Endodermal cell (in vitro differentiated cells): Measurements from ENCODE around the gene GALNT1. TPM values are rescaled to one million over a fixed set of nuclear protein-coding genes. Genes with fewer than 3 reads are reported as not detected.
A peak's percentile ranks its signal among the peaks of the same experiment; 100 is the strongest.

Experiments
- DNase-seq: peaks from one replicate; pipeline ENCODE4 v3.0.0-alpha.2; 2017
- H3K27ac ChIP-seq: 2 replicates; pipeline ENCODE4 v1.5.1; 2013; ENCODE audit warnings: mild to moderate bottlenecking, low read depth, low read length, moderate library complexity
- H3K27me3 ChIP-seq: 2 replicates; pipeline ENCODE4 v1.6.1; 2013; ENCODE audit warnings: mild to moderate bottlenecking, low read length, moderate library complexity; ENCODE audit not compliant: insufficient read depth, control insufficient read depth, poor library complexity, severe bottlenecking
- H3K36me3 ChIP-seq: 2 replicates; pipeline ENCODE4 v1.7.0; 2013; ENCODE audit warnings: mild to moderate bottlenecking, low read length, moderate library complexity; ENCODE audit not compliant: control insufficient read depth, insufficient read depth
- H3K4me1 ChIP-seq: one replicate; pipeline ENCODE4 v1.7.0; 2013; ENCODE audit warnings: low read length; ENCODE audit not compliant: control insufficient read depth, insufficient read depth
- H3K4me3 ChIP-seq: 2 replicates; pipeline ENCODE4 v1.5.1; 2013; ENCODE audit warnings: mild to moderate bottlenecking, low read length, moderate library complexity
- H3K9ac ChIP-seq: 2 replicates; pipeline ENCODE4 v1.6.1; 2013; ENCODE audit warnings: mild to moderate bottlenecking, low read length, moderate library complexity; ENCODE audit not compliant: poor library complexity, severe bottlenecking; ENCODE audit errors: extremely low read depth
- H3K9me3 ChIP-seq: 2 replicates; pipeline ENCODE4 v1.6.1; 2013; ENCODE audit warnings: mild to moderate bottlenecking, low read length, moderate library complexity; ENCODE audit not compliant: control insufficient read depth
- H3K27ac Mint-ChIP-seq: 2 replicates; pipeline ENCODE4 v1.8.0; 2020; ENCODE audit warnings: mixed read lengths
- H3K27me3 Mint-ChIP-seq: 2 replicates; pipeline ENCODE4 v1.8.0; 2021; ENCODE audit warnings: mild to moderate bottlenecking, mixed read lengths; ENCODE audit not compliant: insufficient read depth
- H3K36me3 Mint-ChIP-seq: 2 replicates; pipeline ENCODE4 v1.8.0; 2020; ENCODE audit warnings: low read depth, mixed read lengths
- H3K4me1 Mint-ChIP-seq: 2 replicates; pipeline ENCODE4 v1.8.0; 2020; ENCODE audit warnings: mixed read lengths
- H3K4me3 Mint-ChIP-seq: 2 replicates; pipeline ENCODE4 v1.8.0; 2020; ENCODE audit warnings: mild to moderate bottlenecking, moderate library complexity, mixed read lengths
- H3K9me3 Mint-ChIP-seq: 2 replicates; pipeline ENCODE4 v1.8.0; 2020; ENCODE audit warnings: mild to moderate bottlenecking, mixed read lengths
- CTCF ChIP-seq: fragments of 200-600 bp; sonication (generic); conservative IDR thresholded peaks from 2 replicates; pipeline ENCODE4 v1.5.0; 2021; ENCODE audit warnings: antibody characterized with exemption, mild to moderate bottlenecking
- WGBS, 2 experiments: methylation state at CpG; one replicate each; pipeline versions ENCODE4 v1.1.5 to v1.1.7; 2013; ENCODE audit warnings: missing lambda C conversion rate in 2 of 2, mixed read lengths in 1 of 2; ENCODE audit not compliant: insufficient coverage in 1 of 2, insufficient read length in 1 of 2; 5-methylcytosine and 5-hydroxymethylcytosine counted together
- long read RNA-seq, 4 experiments: library from polyadenylated mRNA in 2 of 4; library from RNA in 1 of 4; library from capped mRNA in 1 of 4; stranded (forward) in 3 of 4; unstranded in 1 of 4; transcript quantifications; one replicate each; pipeline ENCODE4 v2.0.0, GENCODE V29; 2020 to 2021; ENCODE audit warnings: inconsistent platforms in 1 of 4
- polyA plus RNA-seq, 2 experiments: library from polyadenylated mRNA; stranded (reverse); fragments of 50-300 nt; gene quantifications; one replicate each; pipeline ENCODE4 v1.2.3, GENCODE V29; 2013
- total RNA-seq, 2 donors: library from RNA; stranded (reverse); fragmentation: NEBNext Ultra II Directional in 1 of 2; extraction: Animal tissue kit (Norgen Biotek cat#: 25700) in 1 of 2; gene quantifications; 2 replicates in 1 of 2; 3 replicates in 1 of 2; pipeline ENCODE4 v1.2.1, GENCODE V29; 2021

The GALNT1 gene
- 100 to 1,000 TPM in 1 of 2 donors, 10 to 100 TPM in 1; 82.5 to 102 TPM for total RNA-seq
- 62.3 TPM for polyA plus RNA-seq (2013, experiment 1 of 2)
- 59.3 TPM for polyA plus RNA-seq (2013, experiment 2 of 2)
- long read RNA-seq, experiment 1, transcript GALNT1-201 (11 exons, 3,847 nt): major isoform, 5 of 36 reads
- long read RNA-seq, experiment 1, partial matches to known transcripts: 5 of 36 reads
- long read RNA-seq, experiment 1, other reads (novel, unspliced or antisense): 26 of 36 reads
- long read RNA-seq, experiment 2, transcript GALNT1-201 (11 exons, 3,847 nt): major isoform, 6 of 202 reads
- long read RNA-seq, experiment 2, partial matches to known transcripts: 18 of 202 reads
- long read RNA-seq, experiment 2, other reads (novel, unspliced or antisense): 178 of 202 reads
- long read RNA-seq, experiment 3, partial matches to known transcripts: 2 of 26 reads
- long read RNA-seq, experiment 3, other reads (novel, unspliced or antisense): 21 of 26 reads
- long read RNA-seq, experiment 4, partial matches to known transcripts: 8 of 10 reads
- long read RNA-seq, experiment 4, other reads (novel, unspliced or antisense): 1 of 10 reads

- WGBS, 2 experiments: 0% methylated on average over 35 of the region's 74 CpGs; no CpG with 5 or more reads in 1 of the 2 experiments
- no peaks in the 10 kb centered on the region for H3K4me1 ChIP-seq
- no peak for DNase-seq
- peak within 1 kb of the TSS; percentile 68 for H3K4me3 Mint-ChIP-seq
- peaks cover 23% of the 10 kb centered on the region for H3K36me3 Mint-ChIP-seq
- H3K27me3 ChIP-seq: peaks cover 4% of the 10 kb centered on the region
- peaks cover 14% of the 10 kb centered on the region for H3K27me3 Mint-ChIP-seq
- H3K27ac ChIP-seq: peak within 1 kb of the TSS; percentile 85
- peak within 1 kb of the TSS; percentile 60 for H3K9ac ChIP-seq
- H3K9me3 ChIP-seq: peaks cover 33% of the 10 kb centered on the region
- H3K36me3 ChIP-seq: peaks cover 4% of the 10 kb centered on the region
- peaks cover 34% of the 10 kb centered on the region for H3K9me3 Mint-ChIP-seq
- H3K4me3 ChIP-seq: peak within 1 kb of the TSS; percentile 84
- H3K4me1 Mint-ChIP-seq: peaks cover 12% of the 10 kb centered on the region
- TF ChIP-seq CTCF: no peak
- H3K27ac Mint-ChIP-seq: peak within 1 kb of the TSS; percentile 32
Observed at GRCh38 chr18:35581546-35581897, at the start of gene GALNT1. TSS of gene GALNT1 (plus strand) at chr18:35581740. CDS start at chr18:35654663, 72,923 bp downstream.

GRCh38 chr18:35533916-35534405 is 47.6 kb upstream of the GALNT1 start:
- no peaks in the 10 kb centered on the region for H3K4me1 ChIP-seq
- no peaks in the 10 kb centered on the region for H3K36me3 ChIP-seq
- H3K4me3 Mint-ChIP-seq: no peak overlapping the region
- H3K27ac ChIP-seq: no peak overlapping the region
- no peak for TF ChIP-seq CTCF
- DNase-seq: no peak
- H3K27me3 ChIP-seq: no peaks in the 10 kb centered on the region
- H3K36me3 Mint-ChIP-seq: peaks cover 6% of the 10 kb centered on the region
- no peak overlapping the region for H3K27ac Mint-ChIP-seq
- 93 to 100% methylated on average over 2 of the region's 2 CpGs for WGBS, 2 experiments
- no peaks in the 10 kb centered on the region for H3K4me1 Mint-ChIP-seq
- peaks cover 40% of the 10 kb centered on the region for H3K9me3 ChIP-seq
- H3K27me3 Mint-ChIP-seq: no peaks in the 10 kb centered on the region
- H3K9ac ChIP-seq: no peak overlapping the region
- H3K4me3 ChIP-seq: no peak overlapping the region
- H3K9me3 Mint-ChIP-seq: peaks cover 56% of the 10 kb centered on the region

GRCh38 chr18:35535297-35535696 is 46.2 kb upstream of the GALNT1 start:
- H3K9me3 ChIP-seq: peaks cover 37% of the 10 kb centered on the region
- H3K9ac ChIP-seq: no peak overlapping the region
- no peak for TF ChIP-seq CTCF
- DNase-seq: no peak
- Mint-ChIP-seq H3K9me3 (peaks cover 51% of the 10 kb centered on the region), H3K36me3 (peaks cover 6% of the 10 kb centered on the region), H3K27me3 (no peaks in the 10 kb centered on the region), H3K4me1 (no peaks in the 10 kb centered on the region), H3K27ac (no peak overlapping the region), H3K4me3 (no peak overlapping the region)
- H3K27ac ChIP-seq: no peak overlapping the region
- no peak overlapping the region for H3K4me3 ChIP-seq
- 98 to 100% methylated on average over 1 of the region's 1 CpG for WGBS, 2 experiments
- H3K4me1 ChIP-seq: no peaks in the 10 kb centered on the region
- no peaks in the 10 kb centered on the region for H3K36me3 ChIP-seq
- H3K27me3 ChIP-seq: no peaks in the 10 kb centered on the region
